Measurements from ENCODE around the gene FHIT.

FHIT gene

DNA sequence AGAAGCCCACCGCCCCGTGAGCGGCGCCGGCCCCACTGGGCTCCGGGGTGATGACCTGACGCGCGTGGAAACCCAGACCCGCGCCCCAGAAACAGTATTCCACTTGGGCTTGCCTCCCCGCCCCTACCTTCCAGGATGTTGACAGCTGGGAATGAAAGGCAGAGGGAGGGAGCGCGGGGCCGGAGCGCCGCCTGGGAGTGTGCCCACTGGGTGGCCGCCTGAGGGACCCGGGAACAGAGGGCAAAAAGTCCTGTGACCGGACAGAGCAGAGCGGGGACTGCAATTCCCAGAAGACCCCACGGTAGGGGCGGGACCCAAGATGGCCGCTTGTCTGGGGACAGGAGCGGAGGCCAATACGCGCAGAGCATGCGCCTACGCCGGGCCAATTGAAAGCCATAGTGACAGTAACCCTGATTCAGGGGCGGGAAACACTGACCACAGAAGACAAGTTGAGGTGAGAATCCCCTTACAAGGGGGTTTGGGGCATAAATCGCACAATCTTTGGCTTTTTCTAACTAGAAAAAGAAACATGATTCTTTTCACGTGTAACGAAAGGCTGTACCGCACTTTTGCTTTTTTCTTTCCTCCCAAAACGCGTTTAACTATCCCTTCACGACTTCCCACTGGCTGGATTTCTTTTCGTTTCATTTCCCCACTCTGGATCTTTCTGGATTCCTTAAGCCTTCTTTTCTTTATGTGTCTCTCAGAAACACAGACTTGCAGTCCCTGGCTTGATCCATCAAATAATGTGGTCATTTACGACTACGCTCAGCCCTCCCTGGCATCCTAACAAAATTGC lies at the start of gene FHIT:
Gene FHIT (minus strand): TSS at position 279 of the 799 bp plus-strand sequence.
- peak; percentile 41 for DNase-seq

DNA sequence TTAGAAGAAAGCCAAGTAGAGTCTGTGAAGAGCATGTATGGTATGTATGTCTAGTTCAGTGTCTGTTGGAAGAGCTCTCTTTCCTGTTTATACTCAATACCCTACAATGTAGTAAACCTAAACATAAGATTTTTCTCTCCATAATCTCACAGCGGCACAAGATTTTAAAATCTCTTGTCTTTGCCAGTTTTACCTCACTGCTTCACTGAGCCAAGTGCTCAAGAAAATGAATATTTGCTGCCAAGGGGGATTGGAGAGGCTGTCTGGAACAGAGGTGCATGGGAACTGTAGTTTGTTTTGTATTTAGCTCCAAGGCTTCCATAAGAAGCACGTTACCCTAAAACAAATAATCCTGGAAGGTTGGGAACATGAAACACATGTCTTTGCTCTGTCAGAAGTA lies 49.5 kb upstream of the FHIT start:
- DNase-seq: no peak

DNA sequence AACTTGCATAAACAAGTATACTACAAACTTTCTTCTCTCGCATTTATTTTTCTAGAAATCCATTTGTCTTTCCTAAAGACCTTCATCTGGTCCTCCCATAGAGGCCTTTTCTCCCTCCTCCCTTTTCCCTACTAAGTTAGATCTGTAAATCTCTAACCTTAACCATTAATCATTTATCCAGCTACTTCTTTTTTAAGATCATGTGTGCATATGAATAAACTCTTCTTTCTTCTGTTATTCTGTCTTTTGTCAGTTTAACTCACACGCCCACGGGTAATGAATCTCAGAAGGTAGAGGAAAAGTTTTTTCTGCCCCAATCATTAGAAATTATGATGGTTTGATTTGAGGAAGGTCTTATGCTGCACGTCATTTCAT lies 48.7 kb upstream of the FHIT start:
- DNase-seq: no peak

DNA sequence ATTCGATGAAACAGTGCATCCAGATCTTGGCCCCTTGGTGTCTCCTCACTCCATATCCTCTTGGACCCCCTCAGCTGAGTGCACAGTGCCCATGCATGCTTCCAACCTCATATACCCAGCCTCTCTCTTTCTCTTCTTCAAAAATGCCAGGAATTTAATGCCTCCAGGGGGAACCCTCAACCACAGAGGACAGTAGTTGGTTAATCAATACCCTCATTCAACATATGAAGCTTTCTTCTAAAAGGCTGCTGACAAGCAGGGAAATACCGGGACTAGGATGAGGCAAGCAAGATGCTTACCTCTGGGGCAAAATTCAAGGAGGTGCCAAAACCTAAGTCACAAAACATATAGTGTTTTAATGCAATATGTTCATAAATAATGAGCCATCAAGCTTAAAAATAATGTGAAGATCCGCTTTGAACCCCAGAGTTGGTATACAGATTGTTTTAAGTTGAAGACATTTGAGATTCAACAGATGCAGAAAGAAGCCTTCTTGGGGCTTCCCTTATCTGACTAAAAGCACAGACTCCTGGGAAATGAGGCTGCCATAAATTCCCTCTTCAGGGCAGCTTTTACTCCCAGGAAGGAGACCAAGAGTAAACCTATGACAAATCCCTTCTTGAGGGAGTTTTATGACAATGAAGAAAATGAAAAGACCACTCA lies 48.2 kb upstream of the FHIT start:
- DNase-seq: no peak

DNA sequence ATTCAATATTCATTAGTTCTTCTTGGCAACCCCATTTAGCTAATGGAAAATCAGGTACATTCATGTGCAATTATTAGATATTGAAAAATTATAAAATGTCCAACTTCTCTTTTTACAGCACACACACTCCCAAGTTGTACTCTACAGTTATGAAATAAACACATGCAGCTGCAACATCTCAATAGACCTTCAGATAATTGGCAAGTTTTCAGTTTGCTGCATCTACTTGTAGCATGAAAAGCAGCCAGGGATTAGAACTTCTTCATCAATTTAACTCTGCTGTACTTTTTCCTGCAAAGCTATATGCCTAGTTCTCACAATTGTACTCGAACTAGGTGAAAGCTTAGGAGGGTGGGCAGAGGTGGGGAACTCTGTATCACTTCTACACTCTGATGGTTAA lies 46.6 kb upstream of the FHIT start:
- no peak for DNase-seq

DNA sequence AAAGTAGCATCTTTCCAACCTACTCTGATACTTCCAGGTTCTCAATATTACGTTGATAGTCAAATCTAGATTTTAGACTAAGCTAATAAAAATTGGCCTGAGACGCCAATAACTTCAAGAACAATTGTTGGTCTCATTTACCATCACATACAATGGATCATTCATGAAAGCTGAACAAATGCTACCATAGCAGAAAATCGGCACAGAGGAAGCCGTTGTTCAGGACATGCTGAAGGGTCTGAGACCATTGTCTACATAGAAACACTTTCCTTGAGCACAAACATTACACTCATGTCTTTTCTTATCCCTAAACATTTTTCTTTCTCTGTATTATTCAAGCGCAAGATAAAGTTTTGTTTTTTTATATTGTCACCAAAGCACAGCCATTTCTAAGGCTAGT lies 37.2 kb upstream of the FHIT start:
- DNase-seq: no peak

DNA sequence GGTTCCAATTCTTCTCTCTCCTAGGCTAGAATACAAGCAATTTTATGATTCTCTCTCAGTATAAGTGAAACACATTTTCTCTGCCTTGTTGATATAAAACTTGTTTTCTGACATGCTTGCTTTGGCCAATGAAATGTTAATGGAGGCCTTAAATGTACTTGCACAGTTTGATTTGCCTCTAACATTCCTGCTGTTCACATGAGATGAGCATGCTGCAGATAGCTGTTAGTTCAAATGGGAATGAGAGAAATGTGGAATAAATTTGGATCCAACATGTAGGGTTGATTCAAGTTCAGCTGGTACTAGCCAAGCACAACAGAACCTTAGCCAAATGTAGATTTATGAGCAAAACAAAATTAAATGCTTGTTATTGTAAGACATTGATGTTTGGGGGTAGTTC lies 32.6 kb upstream of the FHIT start:
- no peak for DNase-seq

DNA sequence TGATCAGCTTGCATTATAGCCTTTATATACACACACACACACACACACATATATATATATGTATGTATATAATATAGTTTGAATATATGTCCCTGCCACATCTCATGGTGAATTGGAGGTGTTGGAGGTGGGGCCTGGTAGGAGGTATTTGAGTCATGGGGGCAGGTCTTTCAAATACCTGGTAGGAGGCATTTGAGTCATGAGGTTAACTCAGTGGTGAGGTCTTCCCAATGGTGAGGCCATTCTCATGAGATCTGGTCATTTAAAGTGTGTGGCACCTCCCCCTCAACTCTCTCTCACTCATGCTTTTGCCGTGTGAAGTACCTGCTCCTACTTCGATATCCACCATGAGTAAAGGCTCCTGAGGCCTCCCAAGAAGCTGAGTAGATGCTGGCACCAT lies 27.5 kb upstream of the FHIT start:
- DNase-seq: no peak

DNA sequence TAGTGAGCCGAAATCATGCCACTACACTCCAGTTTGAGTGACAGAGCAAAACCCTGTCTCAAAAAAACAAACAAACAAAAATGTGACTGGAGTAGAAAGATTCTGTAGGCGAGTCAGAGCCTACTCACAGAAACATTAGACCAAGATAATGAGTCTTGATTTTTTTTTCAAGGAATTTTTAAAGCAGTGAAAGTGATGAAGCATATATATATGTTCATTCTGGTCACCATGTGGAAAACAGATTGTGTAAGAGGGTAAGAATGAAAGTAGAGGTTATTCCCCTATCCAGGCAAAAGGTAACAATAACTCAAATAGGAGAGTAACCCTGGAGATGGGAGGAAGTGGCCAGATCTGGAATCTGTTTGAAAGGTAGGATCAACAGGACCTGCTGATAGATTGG lies 26.2 kb upstream of the FHIT start:
- DNase-seq: no peak

DNA sequence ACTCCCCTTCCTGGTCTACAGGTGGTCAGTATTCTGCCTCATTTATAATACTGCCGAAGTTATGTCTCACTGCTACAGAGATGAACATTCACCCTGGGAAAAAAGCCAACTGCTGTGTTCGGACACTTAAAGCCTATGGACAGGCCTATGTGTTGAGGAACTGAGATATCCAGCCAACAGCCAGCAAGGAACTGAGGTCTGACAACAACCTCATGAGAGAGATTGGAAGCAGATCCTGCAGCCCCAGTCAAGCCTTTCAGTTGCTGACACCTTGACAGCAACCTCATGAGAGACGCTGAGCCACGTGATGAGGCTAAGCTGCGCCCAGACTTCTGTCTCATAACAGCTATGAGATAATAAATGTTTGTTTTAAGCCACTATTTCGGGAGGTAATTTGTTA lies 18.2 kb upstream of the FHIT start:
- no peak for DNase-seq

DNA sequence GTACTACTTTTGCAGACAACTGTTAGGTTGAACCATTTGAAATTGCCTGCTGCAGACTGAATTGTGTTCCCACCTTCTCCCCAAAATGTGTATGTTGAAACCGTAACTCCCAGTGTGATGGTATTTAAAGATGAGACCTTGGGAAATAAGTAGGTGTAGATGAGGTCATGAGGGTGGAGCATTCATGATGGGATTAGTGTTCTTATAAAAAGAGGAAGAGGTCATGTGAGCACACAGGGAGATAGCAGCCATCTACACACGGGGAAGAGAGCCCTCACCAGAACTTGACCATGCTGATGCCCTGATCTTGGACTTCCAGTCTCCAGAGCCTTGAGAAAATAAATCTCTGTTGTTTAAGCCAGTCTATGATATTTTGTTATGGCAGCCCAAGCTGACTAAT lies 17.4 kb upstream of the FHIT start:
- DNase-seq: no peak

DNA sequence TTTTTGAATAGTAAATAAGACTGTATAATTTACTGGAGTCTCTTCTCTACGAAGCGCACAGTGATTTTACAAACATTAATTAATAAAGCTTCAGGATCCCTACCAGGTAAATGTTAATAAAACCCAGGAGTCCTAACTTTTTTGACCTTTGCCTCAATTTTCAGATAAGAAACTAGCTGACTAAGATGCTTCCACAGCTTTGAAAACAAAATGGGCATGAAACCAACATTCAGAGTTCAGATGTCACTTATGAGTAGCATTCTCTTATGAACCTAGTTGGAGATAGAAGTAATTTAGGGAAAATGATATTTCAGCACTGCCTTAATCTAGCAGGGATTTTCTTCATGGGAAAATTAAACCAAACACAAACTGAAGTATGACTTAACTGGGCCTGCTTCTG lies 13.0 kb upstream of the FHIT start:
- no peak for DNase-seq

DNA sequence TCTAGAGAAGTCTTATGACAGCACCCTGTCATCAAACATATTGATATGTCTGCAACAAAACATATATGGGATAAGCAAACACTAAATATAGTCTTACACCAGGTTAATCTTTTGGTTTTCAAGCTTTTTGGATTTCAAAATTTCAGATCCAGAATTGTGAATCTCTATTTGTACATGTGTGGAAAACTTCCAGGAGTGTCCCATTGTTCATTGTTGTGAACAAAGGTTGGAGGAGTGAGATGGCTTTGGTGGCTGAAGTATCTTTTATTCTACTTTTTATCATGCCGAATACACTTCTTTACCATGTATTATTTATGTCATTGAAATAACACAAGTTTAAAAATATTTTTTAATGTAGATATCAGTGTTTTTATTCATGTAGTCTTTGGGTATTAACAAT lies 5.9 kb upstream of the FHIT start:
- DNase-seq: no peak

DNA sequence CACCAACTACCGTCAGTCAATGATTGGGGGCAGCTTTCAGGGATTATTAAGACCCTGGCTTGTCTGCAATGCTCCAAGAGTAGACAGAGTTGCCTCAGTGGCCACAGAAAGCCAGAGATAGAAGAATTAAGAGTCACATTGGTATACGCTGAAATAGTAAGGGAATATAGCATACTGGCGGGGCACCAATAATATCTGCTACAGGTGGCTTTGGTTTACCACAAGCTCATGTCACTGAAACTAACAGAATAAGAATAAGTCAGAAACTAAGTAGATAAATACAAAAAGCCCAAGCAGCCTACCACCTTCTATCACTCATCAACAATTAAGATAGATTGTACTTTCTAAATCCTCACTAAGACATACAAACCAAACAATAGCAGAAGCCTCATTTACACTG lies 2.5 kb upstream of the FHIT start:
- no peak for DNase-seq

DNA sequence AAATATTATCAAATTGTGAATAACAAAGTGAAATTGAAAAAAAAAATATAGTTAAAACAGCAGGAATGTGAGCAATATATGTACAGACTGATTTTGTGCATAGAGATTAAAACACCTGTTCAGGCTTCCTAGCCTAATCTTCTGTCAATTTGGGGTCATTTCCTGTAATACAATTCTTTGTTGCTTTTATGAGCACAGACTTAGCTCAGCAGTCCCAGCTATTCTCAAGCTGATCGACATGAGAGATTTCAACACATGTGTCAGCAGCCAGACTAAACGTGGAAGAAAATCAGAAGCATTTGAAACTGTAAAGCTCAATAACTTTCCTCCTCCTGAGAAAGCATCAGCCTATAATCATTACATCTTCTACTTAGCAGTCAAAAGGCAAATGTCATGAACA lies 1.6 kb upstream of the FHIT start:
- no peak for DNase-seq

DNA sequence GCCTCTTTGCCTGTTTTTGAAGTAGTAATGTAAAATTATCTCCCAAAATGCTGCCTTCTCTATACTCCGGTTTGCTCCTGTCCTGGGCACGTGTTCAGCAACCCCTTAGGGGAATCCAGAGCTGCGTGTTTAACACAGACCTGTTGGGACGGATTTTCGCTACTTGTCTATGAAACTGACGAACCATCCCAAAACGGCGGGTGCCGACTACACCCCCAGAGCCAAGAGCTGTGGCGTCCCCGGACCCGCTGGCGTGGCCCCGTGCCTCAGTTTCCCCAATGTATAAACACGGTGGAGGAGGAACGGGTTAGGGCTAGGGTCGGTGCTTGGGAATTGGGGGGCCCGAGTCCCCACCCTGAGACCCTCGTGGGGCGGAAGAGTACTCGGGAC lies 473 bp downstream of the FHIT start:
- no peak for DNase-seq

DNA sequence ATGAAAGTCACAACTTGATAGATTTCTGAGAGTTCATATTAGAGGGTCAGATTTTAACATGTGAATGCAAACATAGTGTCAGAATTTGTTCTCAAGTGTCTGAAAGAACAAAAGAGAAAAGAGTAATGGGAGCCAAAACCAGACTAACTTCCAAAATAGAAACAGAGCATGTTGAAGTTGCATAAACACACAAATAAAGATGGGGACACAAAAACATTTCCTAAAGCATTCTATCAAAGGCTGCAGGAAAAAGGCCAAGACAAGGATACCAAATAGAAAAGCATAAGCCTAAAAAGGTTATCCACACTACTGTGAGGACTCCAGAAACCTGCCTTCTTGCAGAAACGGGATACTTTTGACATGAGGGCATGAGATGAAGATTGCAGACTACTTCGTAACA lies 2.8 kb downstream of the FHIT start:
- DNase-seq: no peak

DNA sequence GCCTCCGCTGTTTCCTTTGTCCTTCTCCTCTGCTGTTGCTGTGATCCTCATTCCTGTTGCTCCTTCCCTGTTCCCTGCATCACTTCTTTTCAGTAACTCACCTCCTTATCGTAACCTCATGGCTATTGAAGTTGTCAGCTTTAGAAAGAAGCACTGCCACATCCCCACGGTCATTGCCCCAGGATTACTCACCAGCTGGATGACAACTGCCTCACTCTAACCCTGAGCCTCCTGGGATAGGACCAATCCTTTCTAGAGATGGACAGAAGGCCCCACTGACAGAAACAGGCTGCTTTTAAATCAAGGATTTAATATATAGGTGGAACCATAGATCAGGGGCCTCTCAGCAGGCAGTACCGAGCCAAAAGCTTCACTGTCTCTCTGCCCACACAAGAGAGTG lies 4.1 kb downstream of the FHIT start:
- DNase-seq: no peak

DNA sequence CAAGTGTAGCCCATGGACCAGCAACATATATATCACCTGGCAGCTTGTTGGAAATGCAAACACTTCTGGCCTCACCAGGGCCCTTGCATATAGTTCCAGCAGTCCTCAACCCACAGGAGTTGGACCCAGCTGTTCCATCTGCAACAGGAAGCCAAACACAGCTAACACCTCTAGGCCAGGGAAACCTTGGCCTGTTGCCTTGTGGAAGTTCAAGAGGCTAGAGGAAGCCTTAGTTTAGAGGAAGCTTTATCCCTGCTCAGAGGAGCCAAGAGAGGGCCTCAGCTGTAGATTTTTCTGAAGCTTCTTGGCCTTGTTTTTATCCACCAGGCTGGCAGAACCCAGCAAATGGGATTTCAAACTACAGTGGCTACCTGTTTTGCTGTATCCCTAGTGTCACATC lies 11.4 kb downstream of the FHIT start:
- DNase-seq: no peak

DNA sequence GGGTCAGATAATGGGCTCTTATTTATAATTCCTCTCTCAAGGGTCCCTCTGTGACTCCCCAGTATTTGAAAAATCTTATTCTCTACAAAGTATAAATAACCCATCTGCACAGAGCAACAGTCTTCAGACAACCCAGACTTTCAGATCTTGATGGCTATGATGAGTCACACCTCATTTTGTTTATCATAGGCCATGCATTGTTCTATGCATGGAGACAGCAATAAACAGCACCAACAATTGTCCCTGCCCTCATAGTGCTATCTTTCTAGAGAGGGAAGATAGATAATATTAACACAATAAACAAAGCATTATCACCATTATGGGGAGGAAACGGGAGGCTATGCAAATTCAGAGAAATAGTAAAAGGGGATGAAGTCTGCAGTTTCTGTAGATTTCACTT lies 13.4 kb downstream of the FHIT start:
- no peak for DNase-seq

DNA sequence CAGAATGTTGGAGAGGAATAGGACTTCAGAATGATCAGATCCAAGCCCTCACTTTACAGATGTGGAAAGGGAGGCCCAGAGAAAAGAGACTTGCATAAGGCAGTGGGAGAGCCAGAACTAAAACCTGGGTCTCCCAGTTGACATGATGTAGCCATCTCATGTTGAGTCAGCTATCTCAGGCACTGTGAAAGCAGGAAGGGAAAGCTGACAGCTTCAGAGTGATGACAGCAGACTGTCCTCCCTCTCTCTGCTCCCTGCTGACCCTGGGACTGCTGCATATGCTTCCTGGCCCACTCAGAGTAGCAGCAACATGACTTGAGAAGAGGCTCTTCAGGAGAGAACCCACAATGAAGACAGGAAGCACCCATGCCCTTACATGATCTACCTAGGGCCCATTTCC lies 14.7 kb downstream of the FHIT start:
- no peak for DNase-seq

DNA sequence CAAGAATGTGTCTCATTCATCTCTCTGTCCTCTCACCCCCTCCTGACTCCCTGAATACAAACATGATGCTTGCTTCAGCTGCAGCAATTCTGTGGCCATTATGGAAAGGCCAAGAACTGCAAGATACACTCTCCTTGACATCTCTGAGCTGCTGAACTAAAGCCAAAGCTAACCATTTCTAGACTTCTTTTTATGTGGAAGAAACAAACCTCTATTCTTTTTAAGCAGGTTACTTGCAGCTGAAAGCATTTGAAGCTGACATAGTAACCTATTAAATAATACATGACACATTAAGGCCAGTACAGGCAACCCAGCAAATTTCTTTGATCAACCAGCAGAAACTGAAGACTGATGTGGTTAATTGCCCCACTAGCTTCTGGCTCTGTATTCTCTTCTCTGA lies 17.5 kb downstream of the FHIT start:
- no peak for DNase-seq

DNA sequence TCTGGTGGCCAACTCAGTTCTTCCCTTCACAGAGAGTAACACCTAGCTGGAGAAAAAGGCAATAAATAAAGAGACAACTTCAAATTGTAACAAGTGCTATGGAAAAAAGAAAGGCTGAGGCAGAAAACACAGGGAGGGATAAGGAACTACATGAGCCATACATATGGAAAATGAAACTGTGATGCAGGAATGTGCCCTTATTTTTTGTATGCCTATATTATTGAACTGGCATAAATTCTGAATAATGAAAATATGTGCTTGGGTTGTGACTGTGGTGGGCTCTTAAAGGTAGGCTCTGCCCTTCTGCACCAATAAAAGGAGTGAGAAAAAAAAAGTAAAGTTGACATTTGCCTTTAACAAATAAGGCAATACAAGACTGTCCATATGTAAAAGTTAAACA lies 19.6 kb downstream of the FHIT start:
- DNase-seq: no peak

DNA sequence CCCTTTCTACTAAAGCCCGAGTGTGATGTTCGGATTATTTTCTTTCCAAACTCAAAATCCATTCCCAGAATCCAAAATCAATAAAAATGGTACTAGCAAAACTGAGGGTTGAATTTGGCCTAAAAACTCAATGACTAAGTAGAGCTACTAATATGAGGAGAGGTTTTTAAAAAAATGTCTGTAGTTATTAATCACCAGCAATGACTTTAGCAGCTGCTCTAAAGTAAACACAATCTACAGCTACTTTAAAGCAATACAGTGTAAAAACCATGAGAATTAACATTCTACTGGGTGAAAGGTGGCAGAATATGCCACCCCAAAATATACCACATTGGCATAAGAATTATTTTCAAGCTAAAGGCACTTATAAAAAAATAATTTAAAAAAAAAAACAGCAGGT lies 23.5 kb downstream of the FHIT start:
- no peak for DNase-seq

DNA sequence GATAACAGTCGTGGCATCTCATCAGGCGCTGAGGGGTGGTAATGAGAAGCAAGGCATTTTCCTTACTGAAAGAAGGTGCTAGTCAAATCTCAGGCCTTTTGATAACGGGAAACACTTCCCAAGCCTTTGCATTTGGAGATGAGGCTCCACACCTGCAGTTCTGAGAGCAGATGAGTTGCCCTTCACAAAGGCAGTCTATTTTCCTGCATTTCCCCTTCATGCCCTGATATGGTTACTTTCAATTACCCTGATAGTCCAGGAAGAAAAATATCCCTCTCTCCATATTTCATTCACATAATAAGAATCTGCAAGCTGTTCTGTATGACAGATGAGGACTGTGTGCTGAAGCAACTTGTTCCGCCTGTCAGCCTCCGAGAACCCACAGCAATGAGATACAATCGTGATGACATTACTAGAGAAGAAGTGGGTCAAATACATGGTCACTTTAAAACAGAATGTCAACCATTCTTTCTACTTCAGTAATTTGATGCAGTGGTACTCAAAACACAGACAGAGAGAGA lies 25.0 kb downstream of the FHIT start:
- no peak for DNase-seq

All from SIG-M5 (cell line).